Pancreas (tissue), 10 donors: ENCODE data around the gene HIP1R. TPM values are rescaled to one million over a fixed set of nuclear protein-coding genes. Genes with fewer than 3 reads are reported as not detected.

Experiments
- ATAC-seq, 4 donors: fragments of 200-7000 bp; cut with Tn5 transposase; one replicate each; pipeline versions ENCODE4 v1.8.0 to v1.9.1; 2020; ENCODE audit warnings: mild to moderate bottlenecking in 4 of 4, moderate library complexity in 4 of 4
- DNase-seq, 6 donors: peaks; one replicate each; pipeline ENCODE4 v3.0.0-alpha.2; 2020
- FAIRE-seq: peaks from 2 replicates; lab custom pipeline; 2012; peaks lifted over from hg19 to GRCh38; lab: Jason Lieb, UNC
- H3K27ac ChIP-seq, 4 donors: fragments of 200-600 bp; sonication (generic); 1 replicate in 3 of 4; 2 replicates in 1 of 4; pipeline versions ENCODE4 v1.5.0 to v1.8.0; 2020
- H3K27me3 ChIP-seq, 4 donors: fragments of 200-600 bp; one replicate each; pipeline ENCODE4 v1.8.0; 2021
- H3K36me3 ChIP-seq, 3 donors: fragments of 200-600 bp; sonication (generic) in 1 of 3; one replicate each; pipeline versions ENCODE4 v1.5.0 to v1.8.0; 2020 to 2021
- H3K4me1 ChIP-seq, 3 donors: fragments of 200-600 bp; one replicate each; pipeline ENCODE4 v1.8.0; 2021
- H3K4me3 ChIP-seq, 4 donors: fragments of 200-600 bp; sonication (generic) in 2 of 4; one replicate each; pipeline versions ENCODE4 v1.5.0 to v1.8.0; 2020 to 2021
- H3K9me3 ChIP-seq, 4 donors: fragments of 200-600 bp; one replicate each; pipeline ENCODE4 v1.8.0; 2021
- CTCF ChIP-seq, 4 donors: fragments of 200-600 bp; sonication (generic) in 3 of 4; IDR thresholded peaks; one replicate each; pipeline versions ENCODE4 v1.5.0 to v1.8.0; 2021; ENCODE audit warnings: antibody characterized with exemption in 4 of 4
- WGBS, 2 donors: extraction: QIAGEN DNeasy Blood & Tissue Kit; methylation state at CpG; one replicate each; pipeline ENCODE4 v1.1.7; 2013; 5-methylcytosine and 5-hydroxymethylcytosine counted together
- intact Hi-C, 3 donors: fragments of 100-400 bp; cut with DNase I; formaldehyde crosslinking; loops; one replicate each; pipeline versions ENCODE4 v1.11.1 to v1.14.2; 2022
- polyA plus RNA-seq, 2 donors: library from polyadenylated mRNA; stranded (reverse); fragments of 200-250 nt; gene quantifications; one replicate each; pipeline ENCODE4 v1.2.3, GENCODE V29; 2013
- total RNA-seq, 6 donors: library from RNA; stranded (reverse); fragmentation: NEBNext Ultra II Directional in 4 of 6; extraction: Animal tissue kit (Norgen Biotek cat#: 25700) in 4 of 6; gene quantifications; one replicate each; pipeline versions ENCODE4 v1.2.1 to v1.2.4, GENCODE V29; 2021 to 2023
- donor health status: healthy with polysubstance abuse.
- donor health status: DM: no; HTN: no; CAD: no; lungs with moderate emphysema.
- donor health status: DM: no; HTN: no; CAD: no.
- donor health status: control.
- donor health status: control.
- donor health status: Bipolar disorder and iron deficiency.
- donor health status: DM: yes; HTN: yes; CAD: no.
- donor health status: DM: no; HTN: no; CAD: no.
- donor health status: DM: no; HTN: no; CAD: no.
- donor health status: DM: yes; HTN: yes; CAD: no.

The HIP1R gene
- total and polyA plus RNA-seq, 8 donors, result 41.0 to 206 (median 50.8) TPM

DNA sequence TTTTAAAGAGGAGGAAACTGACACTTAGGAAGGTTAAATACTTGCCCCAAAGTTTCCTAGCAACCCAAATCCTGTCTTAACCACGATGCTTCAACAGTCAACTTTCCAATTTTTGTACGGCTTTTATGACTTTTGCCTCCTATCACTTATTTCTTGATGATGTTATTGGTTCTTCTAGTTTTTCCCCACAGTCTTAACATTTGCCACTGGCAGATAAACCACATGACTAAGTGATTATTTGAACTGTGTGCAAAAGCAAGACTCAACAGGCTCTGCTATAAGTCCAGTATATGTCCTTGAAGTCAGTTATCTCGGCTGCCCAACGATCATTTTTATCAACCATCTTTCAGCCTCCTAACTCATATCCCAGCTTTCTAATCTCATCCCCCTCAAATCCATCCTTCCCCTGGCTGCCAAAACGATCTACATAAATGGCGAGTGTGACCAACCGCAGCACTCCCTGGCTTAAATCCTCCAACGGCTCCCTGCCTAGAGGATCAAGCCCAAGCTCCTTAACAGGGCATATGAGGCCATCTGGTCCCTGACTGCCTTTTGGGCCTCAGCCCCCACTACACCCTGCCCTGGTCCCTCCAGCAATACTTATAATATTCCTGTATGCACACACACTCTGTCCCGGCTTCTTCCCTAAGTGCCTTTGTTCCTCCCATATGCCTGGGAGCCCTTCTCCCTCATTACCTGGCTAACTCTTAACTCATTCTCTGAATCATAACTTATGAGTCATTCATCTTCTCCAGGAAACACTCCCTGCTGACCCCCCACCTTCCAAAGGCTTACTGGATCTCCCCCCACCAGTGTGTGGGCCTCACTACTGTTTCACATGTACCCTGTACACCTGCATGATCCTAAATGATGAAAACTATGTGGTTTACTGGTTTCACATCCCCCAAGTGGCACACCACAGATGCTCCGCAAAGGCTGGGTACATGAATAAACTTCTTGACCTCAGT is 51.9 kb downstream of the HIP1R start:
- FAIRE-seq (no peak), ATAC-seq (peak; percentile 30 to 67 (median 34)), DNase-seq (peak in 2 of 6 donors; percentile 32 to 42)
- peaks cover 42 to 71% (median 67%) of the 10 kb centered on the region in 3 donors for H3K4me1 ChIP-seq
- H3K4me3 ChIP-seq, result no peak overlapping the region
- intact Hi-C loops, result no loop called here
- H3K27ac ChIP-seq, result peak overlapping the region; percentile 85 to 96 (median 94)
- no peaks in the 10 kb centered on the region for H3K9me3 ChIP-seq
- H3K27me3 ChIP-seq, result no peaks in the 10 kb centered on the region
- WGBS, 2 donors, result 50 to 52% methylated on average over 10 of the region's 10 CpGs
- no peaks in the 10 kb centered on the region for H3K36me3 ChIP-seq
- no peak for TF ChIP-seq CTCF (IDR thresholded peaks at IDR 0.05)

GRCh38 chr12:122887819-122888212 is 52.6 kb downstream of the HIP1R start:
- intact Hi-C loops, result no loop called here
- Histone ChIP-seq H3K4me1 (peaks cover 48 to 76% (median 73%) of the 10 kb centered on the region in 3 donors), H3K36me3 (no peaks in the 10 kb centered on the region), H3K27ac (peak overlapping the region; percentile 85 to 96 (median 94)), H3K27me3 (no peaks in the 10 kb centered on the region), H3K4me3 (peak overlapping the region in 2 of 4 donors; percentile 2 to 25), H3K9me3 (no peaks in the 10 kb centered on the region)
- ATAC-seq, result peak in 2 of 4 donors; percentile 0 to 3
- TF ChIP-seq CTCF (IDR thresholded peaks at IDR 0.05), result no peak
- 37 to 42% methylated on average over 5 of the region's 5 CpGs for WGBS, 2 donors
- FAIRE-seq, result no peak
- no peak for DNase-seq

DNA sequence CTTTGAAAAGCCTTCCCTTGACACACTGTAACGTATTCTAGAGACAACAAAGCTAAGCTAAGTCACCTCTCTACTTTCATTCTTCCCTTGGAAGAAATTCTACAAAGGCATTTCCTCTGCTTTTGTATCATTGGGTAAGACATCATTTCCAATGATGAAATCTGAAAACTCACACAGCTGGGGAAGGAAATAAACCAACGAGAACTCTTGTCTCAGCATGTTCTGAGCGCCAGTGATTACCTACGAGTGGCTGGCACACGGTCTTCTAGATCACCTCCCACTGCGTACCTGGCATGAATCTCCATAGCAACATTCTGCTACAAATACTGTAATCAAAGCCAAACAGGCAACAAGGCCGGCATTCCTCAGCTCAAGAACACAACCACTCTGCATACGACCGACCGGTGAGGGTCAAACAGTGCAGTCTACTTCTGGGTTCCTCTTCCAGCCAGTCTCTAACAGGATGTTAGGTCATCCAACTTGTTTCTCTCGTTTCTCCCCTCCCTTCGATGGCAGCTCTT is 53.0 kb downstream of the HIP1R start:
- H3K9me3 ChIP-seq, result no peaks in the 10 kb centered on the region
- peak; percentile 87 to 93 (median 90) for ATAC-seq
- no peak for TF ChIP-seq CTCF (IDR thresholded peaks at IDR 0.05)
- peak overlapping the region; percentile 85 to 96 (median 94) for H3K27ac ChIP-seq
- DNase-seq, result peak in 5 of 6 donors; percentile 82 to 92 (median 84)
- no peaks in the 10 kb centered on the region for H3K36me3 ChIP-seq
- H3K4me1 ChIP-seq, result peaks cover 53 to 78% (median 78%) of the 10 kb centered on the region in 3 donors
- 2 to 3% methylated on average over 12 of the region's 12 CpGs for WGBS, 2 donors
- FAIRE-seq, result no peak
- intact Hi-C loops, result no loop called here
- peak overlapping the region in 2 of 4 donors; percentile 2 to 25 for H3K4me3 ChIP-seq
- no peaks in the 10 kb centered on the region for H3K27me3 ChIP-seq

GRCh38 chr12:122889761-122890520 is 54.7 kb downstream of the HIP1R start:
- Histone ChIP-seq H3K27ac (peak overlapping the region; percentile 85 to 96 (median 94)), H3K27me3 (no peaks in the 10 kb centered on the region), H3K4me1 (peaks cover 61 to 83% (median 70%) of the 10 kb centered on the region in 3 donors), H3K4me3 (no peak overlapping the region), H3K9me3 (no peaks in the 10 kb centered on the region), H3K36me3 (no peaks in the 10 kb centered on the region)
- WGBS, 2 donors, result 66 to 70% methylated on average over 13 of the region's 13 CpGs
- intact Hi-C loops, result no loop called here
- no peak for DNase-seq
- ATAC-seq, result no peak
- FAIRE-seq, result no peak
- no peak for TF ChIP-seq CTCF (IDR thresholded peaks at IDR 0.05)
